OCI-LY1 (cell line): ENCODE results near the gene SLC25A28.

Experiments
- EZH2 ChIP-seq: fragments of 200-600 bp; sonication (generic), shearing (Covaris generic); IDR thresholded peaks from 2 replicates; pipeline ENCODE4 v1.8.0; 2017; ENCODE audit warnings: borderline replicate concordance, mixed run types, mild to moderate bottlenecking, antibody characterized with exemption, low read length, moderate library complexity, mixed read lengths
- TF ChIP-seq, protein P1 (sequence below): fragments of 200-600 bp; sonication (generic), shearing (Covaris generic); IDR thresholded peaks from 2 replicates; pipeline ENCODE4 v1.5.1; 2017; ENCODE audit warnings: mild to moderate bottlenecking, antibody characterized with exemption, low read length, moderate library complexity, mixed read lengths

DNA sequence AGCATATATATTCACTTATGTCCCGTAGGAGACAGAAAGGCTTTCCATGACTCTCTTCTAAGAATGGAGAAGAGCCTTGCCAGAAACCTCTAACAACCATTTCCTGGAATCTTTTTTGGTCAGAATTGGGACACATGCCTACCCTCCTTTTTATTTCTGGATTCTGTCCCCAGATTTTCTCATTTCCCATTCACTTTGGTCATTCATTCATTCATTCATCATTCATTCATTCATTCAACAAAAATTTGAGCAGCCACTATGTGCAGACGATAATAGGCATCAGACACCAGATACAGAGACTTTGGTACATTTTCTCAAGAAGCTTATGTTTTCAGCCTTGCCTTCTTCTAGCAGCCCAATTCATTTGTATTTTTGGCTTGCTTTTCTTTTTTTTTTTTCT is 45.1 kb upstream of the SLC25A28 start:
- TF ChIP-seq EZH2, result no peak
- TF ChIP-seq, protein P1, sequence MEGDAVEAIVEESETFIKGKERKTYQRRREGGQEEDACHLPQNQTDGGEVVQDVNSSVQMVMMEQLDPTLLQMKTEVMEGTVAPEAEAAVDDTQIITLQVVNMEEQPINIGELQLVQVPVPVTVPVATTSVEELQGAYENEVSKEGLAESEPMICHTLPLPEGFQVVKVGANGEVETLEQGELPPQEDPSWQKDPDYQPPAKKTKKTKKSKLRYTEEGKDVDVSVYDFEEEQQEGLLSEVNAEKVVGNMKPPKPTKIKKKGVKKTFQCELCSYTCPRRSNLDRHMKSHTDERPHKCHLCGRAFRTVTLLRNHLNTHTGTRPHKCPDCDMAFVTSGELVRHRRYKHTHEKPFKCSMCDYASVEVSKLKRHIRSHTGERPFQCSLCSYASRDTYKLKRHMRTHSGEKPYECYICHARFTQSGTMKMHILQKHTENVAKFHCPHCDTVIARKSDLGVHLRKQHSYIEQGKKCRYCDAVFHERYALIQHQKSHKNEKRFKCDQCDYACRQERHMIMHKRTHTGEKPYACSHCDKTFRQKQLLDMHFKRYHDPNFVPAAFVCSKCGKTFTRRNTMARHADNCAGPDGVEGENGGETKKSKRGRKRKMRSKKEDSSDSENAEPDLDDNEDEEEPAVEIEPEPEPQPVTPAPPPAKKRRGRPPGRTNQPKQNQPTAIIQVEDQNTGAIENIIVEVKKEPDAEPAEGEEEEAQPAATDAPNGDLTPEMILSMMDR, result no peak
